ENCODE results near the gene RTP2. TPM values are rescaled to one million over a fixed set of nuclear protein-coding genes. Genes with fewer than 3 reads are reported as not detected.
A peak's percentile ranks its signal among the peaks of the same experiment; 100 is the strongest.

The RTP2 gene
- total and polyA plus RNA-seq, 2 donors (not counting 3 experiments of a cell fraction or from before 2014, with no cell fraction given): not detected

GRCh38 chr3:187745201-187746058 is 43.1 kb upstream of the RTP2 start, which contains the start of gene BCL6:
Gene BCL6, minus strand, starts transcription at chr3:187745468. Its CDS starts 11,775 bp downstream, at chr3:187733693.
- Histone ChIP-seq H3K4me1 (ENCODE audit: control insufficient read depth, extremely low read depth, insufficient read depth, low read length) (peaks cover 21% of the 10 kb centered on the region), H3K27me3 (ENCODE audit: control insufficient read depth in 2 of 2, insufficient read depth in 2 of 2, low read length in 2 of 2) (no peaks in the 10 kb centered on the region), H3K36me3 (ENCODE audit: control insufficient read depth in 2 of 2, extremely low read depth in 1 of 2, insufficient read depth in 2 of 2, low read length in 2 of 2) (no peaks in the 10 kb centered on the region), H3K9me3 (replicated peaks; ENCODE audit: control insufficient read depth, insufficient read depth, low read length) (no peaks in the 10 kb centered on the region), H2AFZ (ENCODE audit: low read depth, low read length) (peak within 1 kb of the TSS; percentile 96), H3K79me2 (ENCODE audit: control insufficient read depth, insufficient read depth, low read length) (peaks cover 17% of the 10 kb centered on the region), H3K9me1 (replicated peaks; ENCODE audit: control insufficient read depth, extremely low read depth, insufficient read depth, low read length) (no peaks in the 10 kb centered on the region), H3K4me2 (ENCODE audit: insufficient read depth, low read length) (peak within 1 kb of the TSS; percentile 96), H3K27ac (ENCODE audit: insufficient read depth, low read depth, low read length) (peak within 1 kb of the TSS; percentile 100), H3K4me3 (replicated peaks in 1 of 3; ENCODE audit: insufficient read depth in 1 of 3, low read depth in 1 of 3, low read length in 3 of 3) (peak within 1 kb of the TSS; percentile 50 to 88 (median 85)), H4K20me1 (replicated peaks; ENCODE audit: control insufficient read depth, extremely low read depth, insufficient read depth, low read length) (no peaks in the 10 kb centered on the region), H3K9ac (replicated peaks; ENCODE audit: extremely low read depth, insufficient read depth, low read length) (peak within 1 kb of the TSS; percentile 100)
- peak; percentile 95 for DNase-seq (ENCODE audit: low read depth, low spot score)
- BruUV-seq (replicated peaks): no TSS peak
- POLR2A ChIA-PET: interaction anchor here (0.6 to 2.0 kb wide), 13 partner anchors 408 to 1293 kb away, joined by 3 to 13 read pairs (median 4); partner anchors contain the start of gene LPP
- dilution Hi-C loops (cut with MboI; ENCODE audit: extremely low pct_ligation_motif_present, low sequenced_read_pairs) (loop anchor here (25.0 kb wide), 1 partner anchor 917 kb away; no protein-coding TSS in a partner anchor), intact Hi-C loops (cut with micrococcal nuclease) (loop anchor here (1.0 to 2.0 kb wide), 11 partner anchors 291 to 1203 kb away; partner anchors contain the start of gene LPP)
- TF ChIP-seq MAX (IDR thresholded peaks at IDR 0.05; ENCODE audit: insufficient read depth, insufficient read length): peak; percentile 91
- no peak for TF ChIP-seq JUN (IDR thresholded peaks at IDR 0.05; ENCODE audit: borderline replicate concordance, insufficient read depth, insufficient read length, low read depth)
- no peak for TF ChIP-seq MYC (IDR thresholded peaks at IDR 0.05; ENCODE audit: low read depth, low read length)
- peak; percentile 89 for TF ChIP-seq POLR2A (IDR thresholded peaks at IDR 0.05; ENCODE audit: low read depth, low read length)
- no peak for TF ChIP-seq GATA2 (IDR thresholded peaks at IDR 0.05; ENCODE audit: insufficient read depth, insufficient read length, low read depth, low read length)
- no peak for TF ChIP-seq FOS (IDR thresholded peaks at IDR 0.05; ENCODE audit: borderline replicate concordance, insufficient read depth, low read length)
- TF ChIP-seq POLR2AphosphoS5 (IDR thresholded peaks at IDR 0.05; ENCODE audit: insufficient read depth, low read depth, low read length): peak; percentile 77
- peak; percentile 92 for FAIRE-seq
- CTCF ChIA-PET: interaction anchor here (0.7 to 9.2 kb wide), 14 partner anchors 261 to 1487 kb away, joined by 3 to 254 read pairs (median 3); no protein-coding TSS in a partner anchor
